Measurements from ENCODE around the gene MYB. TPM values are rescaled to one million over a fixed set of nuclear protein-coding genes. Genes with fewer than 3 reads are reported as not detected.

The MYB gene
- total and polyA plus RNA-seq, 2 donors (not counting 1 experiment from before 2014, with no cell fraction given) = under 0.01 to 0.16 TPM

- peak; percentile 26 to 40 for DNase-seq (ENCODE audit: low read depth in 2 of 2)
- Histone ChIP-seq H4K20me1 (ENCODE audit: control insufficient read depth, extremely low read depth, insufficient read depth, low read length) (no peaks in the 10 kb centered on the region), H3K9me3 (ENCODE audit: control insufficient read depth, insufficient read depth, low read depth, low read length) (no peaks in the 10 kb centered on the region), H3K79me2 (ENCODE audit: control insufficient read depth, insufficient read depth, low read length) (no peaks in the 10 kb centered on the region), H3K36me3 (ENCODE audit: control insufficient read depth, insufficient read depth, low read length) (no peaks in the 10 kb centered on the region), H3K27ac (ENCODE audit: insufficient read depth, low read length) (no peak overlapping the region), H3K9ac (ENCODE audit: insufficient read depth, low read length) (no peak overlapping the region), H3K4me1 (ENCODE audit: control insufficient read depth, extremely low read depth, insufficient read depth, low read length) (peaks cover 4% of the 10 kb centered on the region), H3K4me3 (replicated peaks in 1 of 4; ENCODE audit: control extremely low read depth in 1 of 4, insufficient read depth in 1 of 4, low read depth in 3 of 4, low read length in 4 of 4) (peak overlapping the region in 2 of 4 experiments; percentile 48 to 64), H2AFZ (ENCODE audit: low read length) (peak overlapping the region; percentile 17), H3K4me2 (ENCODE audit: extremely low read depth, insufficient read depth, low read length) (peak overlapping the region; percentile 99), H3K27me3 (ENCODE audit: control insufficient read depth, insufficient read depth, low read length) (peaks cover 6% of the 10 kb centered on the region)
- peak; percentile 49 to 59 for TF ChIP-seq CTCF (conservative IDR thresholded peaks at IDR 0.05 in 1 of 2, IDR thresholded peaks at IDR 0.05 in 1 of 2; ENCODE audit: low read depth in 1 of 2, low read length in 2 of 2)
- TF ChIP-seq EZH2 (IDR thresholded peaks at IDR 0.05; ENCODE audit: low read length, missing control alignments) = peak; percentile 7
These were observed 2.7 kb downstream of the MYB start for GRCh38 chr6:135183532-135184440.

- H3K4me1 ChIP-seq (ENCODE audit: control insufficient read depth, extremely low read depth, insufficient read depth, low read length) = peaks cover 4% of the 10 kb centered on the region
- no peak overlapping the region for H2AFZ ChIP-seq (ENCODE audit: low read length)
- no peak overlapping the region for H3K4me3 ChIP-seq (replicated peaks in 1 of 4; ENCODE audit: control extremely low read depth in 1 of 4, insufficient read depth in 1 of 4, low read depth in 3 of 4, low read length in 4 of 4)
- no peak for DNase-seq (ENCODE audit: low read depth in 2 of 2)
- no peak overlapping the region for H3K27ac ChIP-seq (ENCODE audit: insufficient read depth, low read length)
- H3K79me2 ChIP-seq (ENCODE audit: control insufficient read depth, insufficient read depth, low read length) = no peaks in the 10 kb centered on the region
- H3K9ac ChIP-seq (ENCODE audit: insufficient read depth, low read length) = no peak overlapping the region
- H4K20me1 ChIP-seq (ENCODE audit: control insufficient read depth, extremely low read depth, insufficient read depth, low read length) = no peaks in the 10 kb centered on the region
- no peak overlapping the region for H3K4me2 ChIP-seq (ENCODE audit: extremely low read depth, insufficient read depth, low read length)
- no peaks in the 10 kb centered on the region for H3K36me3 ChIP-seq (ENCODE audit: control insufficient read depth, insufficient read depth, low read length)
- no peak for TF ChIP-seq CTCF (conservative IDR thresholded peaks at IDR 0.05 in 1 of 2, IDR thresholded peaks at IDR 0.05 in 1 of 2; ENCODE audit: low read depth in 1 of 2, low read length in 2 of 2)
- TF ChIP-seq EZH2 (IDR thresholded peaks at IDR 0.05; ENCODE audit: low read length, missing control alignments) = no peak
- H3K27me3 ChIP-seq (ENCODE audit: control insufficient read depth, insufficient read depth, low read length) = peaks cover 6% of the 10 kb centered on the region
- H3K9me3 ChIP-seq (ENCODE audit: control insufficient read depth, insufficient read depth, low read depth, low read length) = no peaks in the 10 kb centered on the region
These were observed 4.4 kb downstream of the MYB start for GRCh38 chr6:135185483-135185882.

GRCh38 chr6:135186255-135186654 lies 5.1 kb downstream of the MYB start:
- H3K36me3 ChIP-seq (ENCODE audit: control insufficient read depth, insufficient read depth, low read length) = no peaks in the 10 kb centered on the region

More at GRCh38 chr6:135186255-135186654, 5.1 kb downstream of the MYB start:
- H4K20me1 ChIP-seq (ENCODE audit: control insufficient read depth, extremely low read depth, insufficient read depth, low read length) = no peaks in the 10 kb centered on the region
- no peak overlapping the region for H2AFZ ChIP-seq (ENCODE audit: low read length)
- H3K9ac ChIP-seq (ENCODE audit: insufficient read depth, low read length) = no peak overlapping the region
- no peak overlapping the region for H3K4me2 ChIP-seq (ENCODE audit: extremely low read depth, insufficient read depth, low read length)
- H3K4me3 ChIP-seq (replicated peaks in 1 of 4; ENCODE audit: control extremely low read depth in 1 of 4, insufficient read depth in 1 of 4, low read depth in 3 of 4, low read length in 4 of 4) = no peak overlapping the region
- TF ChIP-seq EZH2 (IDR thresholded peaks at IDR 0.05; ENCODE audit: low read length, missing control alignments) (no peak), CTCF (conservative IDR thresholded peaks at IDR 0.05 in 1 of 2, IDR thresholded peaks at IDR 0.05 in 1 of 2; ENCODE audit: low read depth in 1 of 2, low read length in 2 of 2) (no peak)
- no peaks in the 10 kb centered on the region for H3K9me3 ChIP-seq (ENCODE audit: control insufficient read depth, insufficient read depth, low read depth, low read length)
- no peaks in the 10 kb centered on the region for H3K79me2 ChIP-seq (ENCODE audit: control insufficient read depth, insufficient read depth, low read length)
- peaks cover 6% of the 10 kb centered on the region for H3K27me3 ChIP-seq (ENCODE audit: control insufficient read depth, insufficient read depth, low read length)
- H3K27ac ChIP-seq (ENCODE audit: insufficient read depth, low read length) = no peak overlapping the region
- H3K4me1 ChIP-seq (ENCODE audit: control insufficient read depth, extremely low read depth, insufficient read depth, low read length) = peaks cover 4% of the 10 kb centered on the region
- DNase-seq (ENCODE audit: low read depth in 2 of 2) = no peak

Data from fibroblast of lung (primary cell).